HEK293 (cell line): ENCODE measurements around the gene RFNG.

Source experiments
- CTCF ChIP-seq: fragments of 450-650 bp; formaldehyde crosslinking; IDR thresholded peaks from 2 replicates; pipeline ENCODE4 v1.5.1; 2016; ENCODE audit warnings: missing biosample characterization, missing genetic modification characterization
- ZFP3 ChIP-seq: fragments of 450-650 bp; formaldehyde crosslinking; IDR thresholded peaks from 2 replicates; pipeline ENCODE4 v1.5.1; 2016; ENCODE audit warnings: low read depth, missing biosample characterization, missing genetic modification characterization
- ZFP41 ChIP-seq: fragments of 450-650 bp; formaldehyde crosslinking; IDR thresholded peaks from 2 replicates; pipeline ENCODE4 v1.5.1; 2016; ENCODE audit warnings: missing biosample characterization, missing genetic modification characterization, borderline replicate concordance
- ZNF202 ChIP-seq: fragments of 450-650 bp; formaldehyde crosslinking; IDR thresholded peaks from 2 replicates; pipeline ENCODE4 v1.5.1; 2016; ENCODE audit warnings: missing biosample characterization, missing genetic modification characterization, borderline replicate concordance
- ZNF274 ChIP-seq, 2 experiments: fragments of 200-500 bp in 1 of 2; fragments of 450-650 bp in 1 of 2; sonication (Bioruptor generic) in 1 of 2; formaldehyde crosslinking in 1 of 2; IDR thresholded peaks; 2 replicates each; pipeline versions ENCODE4 v1.5.1 to v1.6.1; 2014 to 2016; ENCODE audit warnings: borderline replicate concordance in 1 of 2, inconsistent platforms in 1 of 2, low read length in 1 of 2, missing biosample characterization in 1 of 2, missing genetic modification characterization in 1 of 2
- ZNF501 ChIP-seq: fragments of 450-650 bp; formaldehyde crosslinking; IDR thresholded peaks from 2 replicates; pipeline ENCODE4 v1.5.1; 2016; ENCODE audit warnings: missing biosample characterization, missing genetic modification characterization
- ZNF792 ChIP-seq: fragments of 450-650 bp; formaldehyde crosslinking; IDR thresholded peaks from 2 replicates; pipeline ENCODE4 v1.5.1; 2016; ENCODE audit warnings: missing biosample characterization, missing genetic modification characterization

- TF ChIP-seq CTCF (tag by site-specific recombination): no peak
- TF ChIP-seq ZFP41: no peak
- no peak for TF ChIP-seq ZNF501 (tag by site-specific recombination)
- TF ChIP-seq ZFP3 (tag by site-specific recombination): no peak
- no peak for TF ChIP-seq ZNF202 (tag by site-specific recombination)
- no peak for TF ChIP-seq ZNF792 (tag by site-specific recombination)
- TF ChIP-seq ZNF274 (IDR thresholded peaks at IDR 0.05; ENCODE audit: low read length): no peak
- no peak for TF ChIP-seq ZNF274 (tag by site-specific recombination; IDR thresholded peaks at IDR 0.05; ENCODE audit: borderline replicate concordance)
Measured at GRCh38 chr17:82085931-82086764, 34.5 kb upstream of the RFNG start.
